Mesendoderm (in vitro differentiated cells): ENCODE results near the gene IGF1R.

Experiments
- DNase-seq: peaks from one replicate; pipeline ENCODE4 v3.0.0; 2013
- H2AK5ac ChIP-seq: 2 replicates; pipeline ENCODE4 v1.6.1; 2013; ENCODE audit warnings: low read length, inconsistent platforms
- H2BK120ac ChIP-seq: 2 replicates; pipeline ENCODE4 v1.6.1; 2013; ENCODE audit warnings: low read depth, mild to moderate bottlenecking, low read length, moderate library complexity, mixed read lengths
- H2BK15ac ChIP-seq: replicated peaks from 2 replicates; pipeline ENCODE4 v1.6.1; 2013; ENCODE audit warnings: low read depth, mild to moderate bottlenecking, moderate library complexity
- H2BK5ac ChIP-seq: 2 replicates; pipeline ENCODE4 v1.6.1; 2013; ENCODE audit warnings: low read length, inconsistent platforms
- H3K18ac ChIP-seq: 2 replicates; pipeline ENCODE4 v1.6.1; 2013; ENCODE audit warnings: mild to moderate bottlenecking, low read length, mixed read lengths
- H3K23ac ChIP-seq: one replicate; pipeline ENCODE4 v1.6.1; 2013; ENCODE audit warnings: low read length
- H3K27ac ChIP-seq: 2 replicates; pipeline ENCODE4 v1.5.1; 2013; ENCODE audit warnings: low read depth, mild to moderate bottlenecking, inconsistent platforms, low read length, moderate library complexity
- H3K27me3 ChIP-seq: 2 replicates; pipeline ENCODE4 v1.6.1; 2013; ENCODE audit warnings: low read length, control low read depth, mild to moderate bottlenecking, inconsistent platforms; ENCODE audit not compliant: insufficient read depth, poor library complexity
- H3K36me3 ChIP-seq: 2 replicates; pipeline ENCODE4 v1.6.1; 2013; ENCODE audit warnings: low read length, inconsistent platforms; ENCODE audit not compliant: control insufficient read depth, insufficient read depth
- H3K4ac ChIP-seq: one replicate; pipeline ENCODE4 v1.6.1; 2013; ENCODE audit warnings: low read depth, mild to moderate bottlenecking, low read length, moderate library complexity
- H3K4me1 ChIP-seq: 2 replicates; pipeline ENCODE4 v1.6.1; 2013; ENCODE audit warnings: low read depth, low read length, inconsistent platforms; ENCODE audit not compliant: control insufficient read depth
- H3K4me2 ChIP-seq: 2 replicates; pipeline ENCODE4 v1.6.1; 2013; ENCODE audit warnings: low read length
- H3K4me3 ChIP-seq: 2 replicates; pipeline ENCODE4 v1.5.1; 2013; ENCODE audit warnings: mild to moderate bottlenecking, low read length
- H3K56ac ChIP-seq: one replicate; pipeline ENCODE4 v1.6.1; 2013; ENCODE audit warnings: low read length
- H3K79me1 ChIP-seq: 2 replicates; pipeline ENCODE4 v1.6.1; 2013; ENCODE audit warnings: low read length, inconsistent platforms
- H3K79me2 ChIP-seq: 2 replicates; pipeline ENCODE4 v1.6.1; 2013; ENCODE audit warnings: mild to moderate bottlenecking, low read length; ENCODE audit not compliant: control insufficient read depth, insufficient read depth
- H3K9ac ChIP-seq: 2 replicates; pipeline ENCODE4 v1.6.1; 2013; ENCODE audit warnings: low read length, inconsistent platforms
- H4K5ac ChIP-seq: one replicate; pipeline ENCODE4 v1.6.1; 2013; ENCODE audit warnings: low read length
- H4K8ac ChIP-seq: one replicate; pipeline ENCODE4 v1.6.1; 2013; ENCODE audit warnings: low read depth, mild to moderate bottlenecking, control low read depth, low read length, moderate library complexity
- WGBS: extraction: QIAGEN DNeasy Blood & Tissue Kit; methylation state at CpG from one replicate; pipeline ENCODE4 v1.1.7; 2013; ENCODE audit warnings: low lambda C conversion rate, missing lambda C conversion rate; ENCODE audit not compliant: insufficient coverage; ENCODE audit errors: extremely low coverage; 5-methylcytosine and 5-hydroxymethylcytosine counted together

The IGF1R gene

DNA sequence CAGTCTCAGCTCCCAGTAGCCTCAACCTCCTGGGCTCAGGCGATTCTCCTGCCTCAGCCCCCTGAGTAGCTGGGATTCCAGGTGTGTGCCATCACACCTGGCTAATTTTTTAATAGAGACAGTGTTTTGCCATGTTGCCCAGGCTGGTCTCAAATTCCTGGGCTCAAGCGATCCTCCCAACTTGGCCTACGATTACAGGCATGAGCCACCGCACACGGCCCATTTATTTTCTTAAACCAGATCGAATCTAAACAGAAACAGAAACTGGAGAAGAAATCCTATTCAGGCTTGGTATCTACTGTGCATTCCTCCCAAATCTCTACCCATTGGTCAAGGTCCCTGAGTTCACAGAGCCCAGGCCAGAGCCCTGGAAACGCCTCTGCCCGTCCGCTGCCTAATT, 285.1 kb downstream of the IGF1R start:
- no peak overlapping the region for H3K9ac ChIP-seq
- no peak overlapping the region for H3K56ac ChIP-seq
- H3K4me3 ChIP-seq: no peak overlapping the region
- H3K4me1 ChIP-seq: no peaks in the 10 kb centered on the region
- no peak overlapping the region for H2BK15ac ChIP-seq
- no peak overlapping the region for H2AK5ac ChIP-seq
- no peaks in the 10 kb centered on the region for H3K79me2 ChIP-seq
- H3K4ac ChIP-seq: no peak overlapping the region
- H3K79me1 ChIP-seq: no peaks in the 10 kb centered on the region
- H3K27ac ChIP-seq: no peak overlapping the region
- H3K4me2 ChIP-seq: no peak overlapping the region
- H3K23ac ChIP-seq: no peak overlapping the region
- H3K18ac ChIP-seq: no peak overlapping the region
- H4K5ac ChIP-seq: no peak overlapping the region
- H3K36me3 ChIP-seq: no peaks in the 10 kb centered on the region
- H2BK5ac ChIP-seq: no peak overlapping the region
- H4K8ac ChIP-seq: no peak overlapping the region
- DNase-seq: no peak
- no peaks in the 10 kb centered on the region for H3K27me3 ChIP-seq
- no CpG with 5 or more reads among the region's 9 CpGs for WGBS
- H2BK120ac ChIP-seq: no peak overlapping the region

DNA sequence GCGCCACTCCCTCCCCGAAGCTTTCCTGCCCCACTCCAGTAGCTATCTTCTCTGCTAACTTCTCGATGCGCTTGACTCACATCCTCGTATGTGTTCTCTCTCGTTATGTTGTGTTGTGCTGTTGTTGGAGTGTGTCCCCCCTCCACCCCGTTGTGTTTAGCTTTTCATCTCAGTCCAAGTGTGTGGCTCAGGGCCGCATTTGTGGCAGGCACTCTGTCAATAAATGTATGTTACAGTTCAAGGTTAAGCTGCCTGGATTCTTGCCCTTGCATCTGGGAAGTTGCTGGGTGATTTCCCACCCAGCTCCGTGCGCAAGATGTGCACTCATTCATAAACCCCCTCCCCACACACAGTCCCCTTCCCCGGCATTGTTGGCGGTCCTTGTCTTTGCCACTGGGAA, 287.4 kb downstream of the IGF1R start:
- Histone ChIP-seq H3K79me1 (no peaks in the 10 kb centered on the region), H3K4me1 (no peaks in the 10 kb centered on the region), H3K23ac (no peak overlapping the region), H3K4me3 (no peak overlapping the region), H3K79me2 (no peaks in the 10 kb centered on the region), H3K56ac (no peak overlapping the region), H2AK5ac (no peak overlapping the region), H2BK15ac (no peak overlapping the region), H3K36me3 (peaks cover 1% of the 10 kb centered on the region), H3K18ac (no peak overlapping the region), H2BK5ac (no peak overlapping the region), H3K4ac (no peak overlapping the region), H2BK120ac (no peak overlapping the region), H4K5ac (no peak overlapping the region), H4K8ac (no peak overlapping the region), H3K27me3 (no peaks in the 10 kb centered on the region), H3K9ac (no peak overlapping the region), H3K4me2 (no peak overlapping the region), H3K27ac (no peak overlapping the region)
- DNase-seq: no peak
- no CpG with 5 or more reads among the region's 12 CpGs for WGBS

GRCh38 chr15:98937413-98938104, 289.2 kb downstream of the IGF1R start:
- Histone ChIP-seq H3K23ac (no peak overlapping the region), H3K27me3 (no peaks in the 10 kb centered on the region), H3K79me1 (no peaks in the 10 kb centered on the region), H3K4me1 (no peaks in the 10 kb centered on the region), H3K18ac (no peak overlapping the region), H2BK15ac (no peak overlapping the region), H2BK5ac (no peak overlapping the region), H3K4me2 (no peak overlapping the region), H3K56ac (no peak overlapping the region), H3K4ac (no peak overlapping the region), H3K9ac (no peak overlapping the region), H2BK120ac (no peak overlapping the region), H3K79me2 (no peaks in the 10 kb centered on the region), H3K27ac (no peak overlapping the region), H3K36me3 (peaks cover 1% of the 10 kb centered on the region), H3K4me3 (no peak overlapping the region), H4K5ac (no peak overlapping the region), H2AK5ac (no peak overlapping the region), H4K8ac (no peak overlapping the region)
- no peak for DNase-seq
- WGBS: no CpG with 5 or more reads among the region's 7 CpGs

GRCh38 chr15:98938105-98938417, 289.7 kb downstream of the IGF1R start:
- DNase-seq: no peak
- no peaks in the 10 kb centered on the region for H3K79me2 ChIP-seq
- H3K36me3 ChIP-seq: peaks cover 1% of the 10 kb centered on the region
- no peak overlapping the region for H4K5ac ChIP-seq
- H2BK5ac ChIP-seq: no peak overlapping the region
- no peaks in the 10 kb centered on the region for H3K79me1 ChIP-seq
- H4K8ac ChIP-seq: no peak overlapping the region
- no peak overlapping the region for H2BK15ac ChIP-seq
- no peak overlapping the region for H3K23ac ChIP-seq
- H3K27ac ChIP-seq: no peak overlapping the region
- no peaks in the 10 kb centered on the region for H3K27me3 ChIP-seq
- H3K56ac ChIP-seq: no peak overlapping the region
- H3K9ac ChIP-seq: no peak overlapping the region
- no peak overlapping the region for H3K4me3 ChIP-seq
- H3K18ac ChIP-seq: no peak overlapping the region
- no peak overlapping the region for H3K4ac ChIP-seq
- no CpG with 5 or more reads among the region's 4 CpGs for WGBS
- no peak overlapping the region for H2BK120ac ChIP-seq
- no peaks in the 10 kb centered on the region for H3K4me1 ChIP-seq
- H2AK5ac ChIP-seq: no peak overlapping the region
- H3K4me2 ChIP-seq: no peak overlapping the region

- H3K79me1 ChIP-seq: no peaks in the 10 kb centered on the region
- H3K18ac ChIP-seq: no peak overlapping the region
- no peaks in the 10 kb centered on the region for H3K4me1 ChIP-seq
- H2BK5ac ChIP-seq: no peak overlapping the region
- no peak overlapping the region for H3K9ac ChIP-seq
- no CpG with 5 or more reads among the region's 5 CpGs for whole genome bisulfite sequencing
- DNase-seq: no peak
- H3K4me3 ChIP-seq: no peak overlapping the region
- no peak overlapping the region for H2AK5ac ChIP-seq
- no peaks in the 10 kb centered on the region for H3K79me2 ChIP-seq
- peaks cover 1% of the 10 kb centered on the region for H3K36me3 ChIP-seq
- no peak overlapping the region for H4K5ac ChIP-seq
- no peaks in the 10 kb centered on the region for H3K27me3 ChIP-seq
- no peak overlapping the region for H3K56ac ChIP-seq
- no peak overlapping the region for H2BK120ac ChIP-seq
- no peak overlapping the region for H3K23ac ChIP-seq
- no peak overlapping the region for H4K8ac ChIP-seq
- no peak overlapping the region for H3K27ac ChIP-seq
- no peak overlapping the region for H3K4ac ChIP-seq
- no peak overlapping the region for H2BK15ac ChIP-seq
- no peak overlapping the region for H3K4me2 ChIP-seq
Observed at GRCh38 chr15:98938799-98939198, 290.5 kb downstream of the IGF1R start.
